ENCODE results near the gene BIRC6.

The BIRC6 gene

GRCh38 chr2:32376756-32377155 is 19.9 kb downstream of the BIRC6 start:
- DNase-seq (ENCODE audit: low spot score): no peak

GRCh38 chr2:32377928-32378327 is 21.1 kb downstream of the BIRC6 start:
- DNase-seq (ENCODE audit: low spot score): no peak

- no peak for DNase-seq (ENCODE audit: low spot score)
Observed at GRCh38 chr2:32379352-32379751, 22.5 kb downstream of the BIRC6 start.

GRCh38 chr2:32383858-32384257 is 27.0 kb downstream of the BIRC6 start:
- DNase-seq (ENCODE audit: low spot score): no peak

GRCh38 chr2:32384529-32384928 is 27.7 kb downstream of the BIRC6 start:
- no peak for DNase-seq (ENCODE audit: low spot score)

- DNase-seq (ENCODE audit: low spot score): no peak
Observed at GRCh38 chr2:32386739-32387138, 29.9 kb downstream of the BIRC6 start.

GRCh38 chr2:32399221-32399620 is 42.4 kb downstream of the BIRC6 start:
- DNase-seq (ENCODE audit: low spot score): no peak

GRCh38 chr2:32402091-32402490 is 45.3 kb downstream of the BIRC6 start:
- DNase-seq (ENCODE audit: low spot score): no peak

- no peak for DNase-seq (ENCODE audit: low spot score)
Observed at GRCh38 chr2:32403782-32404181, 47.0 kb downstream of the BIRC6 start.

- no peak for DNase-seq (ENCODE audit: low spot score)
Observed at GRCh38 chr2:32404691-32405090, 47.9 kb downstream of the BIRC6 start.

GRCh38 chr2:32416519-32416918 is 59.7 kb downstream of the BIRC6 start:
- no peak for DNase-seq (ENCODE audit: low spot score)

- DNase-seq (ENCODE audit: low spot score): no peak
Observed at GRCh38 chr2:32417659-32418058, 60.8 kb downstream of the BIRC6 start.

- DNase-seq (ENCODE audit: low spot score): no peak
Observed at GRCh38 chr2:32418778-32419177, 62.0 kb downstream of the BIRC6 start.

GRCh38 chr2:32422133-32422532 is 65.3 kb downstream of the BIRC6 start:
- DNase-seq (ENCODE audit: low spot score): no peak

GRCh38 chr2:32423536-32423935 is 66.7 kb downstream of the BIRC6 start:
- no peak for DNase-seq (ENCODE audit: low spot score)

GRCh38 chr2:32424739-32425138 is 67.9 kb downstream of the BIRC6 start:
- no peak for DNase-seq (ENCODE audit: low spot score)

- DNase-seq (ENCODE audit: low spot score): no peak
Observed at GRCh38 chr2:32425719-32426141, 68.9 kb downstream of the BIRC6 start.

- no peak for DNase-seq (ENCODE audit: low spot score)
Observed at GRCh38 chr2:32427672-32428610, 71.1 kb downstream of the BIRC6 start.

GRCh38 chr2:32430804-32431203 is 74.0 kb downstream of the BIRC6 start:
- no peak for DNase-seq (ENCODE audit: low spot score)

- no peak for DNase-seq (ENCODE audit: low spot score)
Observed at GRCh38 chr2:32436150-32436549, 79.3 kb downstream of the BIRC6 start.

- DNase-seq (ENCODE audit: low spot score): no peak
Observed at GRCh38 chr2:32442020-32442467, 85.2 kb downstream of the BIRC6 start.

- DNase-seq (ENCODE audit: low spot score): no peak
Observed at GRCh38 chr2:32446369-32446768, 89.5 kb downstream of the BIRC6 start.

GRCh38 chr2:32450851-32451250 is 94.0 kb downstream of the BIRC6 start:
- no peak for DNase-seq (ENCODE audit: low spot score)

Measured in kidney capillary endothelial cell (primary cell).